GM21529 (cell line): ENCODE data around the gene HIC1.

Source experiments
- ATAC-seq: cut with Tn5 transposase; IDR thresholded peaks from one replicate; pipeline ENCODE4 v1.9.1; 2021; ENCODE audit not compliant: unreplicated experiment

HIC1 gene

GRCh38 chr17:2094891-2095535, 40.1 kb downstream of the HIC1 start:
- no peak for ATAC-seq

- no peak for ATAC-seq
Observed at GRCh38 chr17:2095536-2095910, 40.6 kb downstream of the HIC1 start.

- no peak for ATAC-seq
Observed at GRCh38 chr17:2101448-2102257, 46.8 kb downstream of the HIC1 start.

- no peak for ATAC-seq
Observed at GRCh38 chr17:2102931-2103809, 48.3 kb downstream of the HIC1 start.

- ATAC-seq: no peak
Observed at GRCh38 chr17:2105663-2106062, 50.8 kb downstream of the HIC1 start.

GRCh38 chr17:2106308-2106955, 51.5 kb downstream of the HIC1 start:
- ATAC-seq: no peak

- no peak for ATAC-seq
Observed at GRCh38 chr17:2107050-2107449, 52.1 kb downstream of the HIC1 start.

- ATAC-seq: no peak
Observed at GRCh38 chr17:2107506-2107905, 52.6 kb downstream of the HIC1 start.

GRCh38 chr17:2108170-2108569, 53.3 kb downstream of the HIC1 start:
- no peak for ATAC-seq

GRCh38 chr17:2110436-2110835, 55.5 kb downstream of the HIC1 start:
- no peak for ATAC-seq

GRCh38 chr17:2111691-2112090, 56.8 kb downstream of the HIC1 start:
- no peak for ATAC-seq
